HTR-8/SVneo (cell line): ENCODE data around the gene TACSTD2.
"Not testable (repeated sequence)": the region's sequence is repeated elsewhere in the genome, so short reads cannot be mapped to it uniquely, and the experiment has no call there.

Experiments used
- DNase-seq: peaks from one replicate; pipeline ENCODE4 v3.0.0; 2011; ENCODE audit warnings: low spot score, mixed read lengths; ENCODE audit not compliant: insufficient read length
- FAIRE-seq: peaks from 2 replicates; lab custom pipeline; 2011; peaks lifted over from hg19 to GRCh38; lab: Jason Lieb, UNC

The TACSTD2 gene

DNA sequence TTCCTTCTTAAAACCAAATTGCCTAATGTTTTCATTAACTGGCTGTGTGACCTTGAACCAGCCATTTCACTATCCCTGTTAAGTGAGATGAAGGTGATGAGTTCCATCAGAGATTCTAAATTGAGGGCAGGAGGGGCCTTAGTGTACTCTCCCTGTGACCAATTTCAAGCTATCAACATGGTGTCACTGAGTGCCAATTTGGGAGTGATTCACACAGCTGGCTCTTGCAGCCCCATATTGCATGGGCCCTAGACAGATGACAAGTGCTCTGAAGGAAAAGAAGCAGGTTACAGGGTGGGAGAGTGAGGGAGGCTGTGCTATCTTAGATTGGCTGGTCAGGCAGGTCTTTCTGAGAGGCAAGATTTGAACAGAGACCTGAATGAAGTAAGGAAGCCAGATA is 13.0 kb upstream of the TACSTD2 start:
- no peak for FAIRE-seq
- DNase-seq, result no peak

DNA sequence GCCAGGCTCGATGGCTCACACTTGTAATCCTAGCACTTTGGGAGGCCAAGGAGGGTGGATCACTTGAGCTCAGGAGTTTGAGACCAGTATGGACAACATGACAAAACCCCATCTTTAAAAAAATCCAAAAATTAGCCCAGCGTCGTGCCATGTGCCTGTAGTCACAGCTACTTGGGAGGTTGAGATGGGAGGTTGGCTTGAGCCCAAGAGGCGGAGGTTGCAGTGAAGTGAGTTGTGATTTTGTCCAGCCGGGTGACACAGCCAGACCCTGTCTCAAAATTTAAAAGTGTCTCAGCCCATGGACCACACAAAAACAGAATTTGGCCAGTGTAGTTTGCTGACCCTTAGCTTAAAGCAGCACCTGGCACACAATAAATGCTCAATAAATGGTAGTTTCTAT is 11.3 kb upstream of the TACSTD2 start:
- DNase-seq (no peak), FAIRE-seq (no peak)

GRCh38 chr1:58587667-58588066 is 10.6 kb upstream of the TACSTD2 start:
- DNase-seq (no peak), FAIRE-seq (no peak)

GRCh38 chr1:58586271-58586670 is 9.2 kb upstream of the TACSTD2 start:
- no peak for FAIRE-seq
- DNase-seq, result no peak

DNA sequence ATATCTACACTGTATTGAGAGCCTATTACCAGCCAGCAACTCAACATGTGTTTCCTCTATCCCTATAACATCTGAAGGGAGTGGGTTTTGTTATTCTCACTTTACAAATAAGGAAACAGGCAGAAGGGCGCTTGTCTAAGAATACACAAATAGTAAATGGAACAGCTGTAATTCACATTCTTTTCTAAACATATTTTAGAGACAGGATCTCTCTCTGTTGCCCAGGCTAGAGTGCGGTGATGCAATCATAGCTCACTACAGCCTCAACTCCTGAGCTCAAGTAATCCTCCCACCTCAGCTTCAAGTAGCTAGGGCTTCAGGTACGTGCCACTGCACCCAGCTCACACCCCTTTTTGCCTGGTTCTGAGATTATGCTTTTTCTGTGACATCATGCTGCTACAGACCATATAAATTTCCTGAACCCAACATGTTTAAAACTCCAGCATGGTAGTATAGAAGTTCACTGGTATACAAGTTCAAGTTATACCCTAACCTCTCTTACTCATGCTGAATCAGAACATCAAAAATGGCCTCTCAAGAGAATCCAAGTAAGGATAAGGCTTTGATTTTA is 8.6 kb upstream of the TACSTD2 start:
- no peak for FAIRE-seq

GRCh38 chr1:58585166-58585565 is 8.1 kb upstream of the TACSTD2 start:
- FAIRE-seq (no peak), DNase-seq (no peak)

More for the DNA sequence above, 8.6 kb upstream of the TACSTD2 start:
- no peak for DNase-seq

GRCh38 chr1:58584082-58584895 is 7.2 kb upstream of the TACSTD2 start:
- FAIRE-seq (no peak), DNase-seq (peak; percentile 76)

GRCh38 chr1:58583496-58583895 is 6.4 kb upstream of the TACSTD2 start:
- FAIRE-seq, result no peak
- no peak for DNase-seq

- FAIRE-seq, DNase-seq: not testable (repeated sequence)
Measured at GRCh38 chr1:58582143-58582542, 5.1 kb upstream of the TACSTD2 start.

DNA sequence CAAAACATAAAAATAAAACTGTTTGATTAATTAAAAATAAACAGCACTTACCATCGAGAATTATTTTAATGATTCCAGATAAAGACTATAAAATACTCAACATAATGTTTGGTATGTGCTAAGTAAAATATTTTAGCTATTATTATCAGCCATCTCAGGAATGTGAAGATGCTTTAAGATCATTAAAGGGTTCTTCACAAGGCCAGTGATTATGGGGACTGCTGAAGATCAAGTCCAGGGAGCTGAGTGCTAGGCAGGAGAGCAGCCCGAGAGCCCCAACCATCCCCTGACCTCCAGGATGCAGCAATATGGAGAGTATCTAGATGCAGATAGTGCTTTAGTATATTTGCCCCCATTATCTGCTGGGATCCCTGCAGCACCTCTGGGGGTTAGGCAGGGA is 4.6 kb upstream of the TACSTD2 start:
- DNase-seq (no peak), FAIRE-seq (no peak)

GRCh38 chr1:58580186-58580585 is 3.1 kb upstream of the TACSTD2 start:
- FAIRE-seq, result no peak
- no peak for DNase-seq

DNA sequence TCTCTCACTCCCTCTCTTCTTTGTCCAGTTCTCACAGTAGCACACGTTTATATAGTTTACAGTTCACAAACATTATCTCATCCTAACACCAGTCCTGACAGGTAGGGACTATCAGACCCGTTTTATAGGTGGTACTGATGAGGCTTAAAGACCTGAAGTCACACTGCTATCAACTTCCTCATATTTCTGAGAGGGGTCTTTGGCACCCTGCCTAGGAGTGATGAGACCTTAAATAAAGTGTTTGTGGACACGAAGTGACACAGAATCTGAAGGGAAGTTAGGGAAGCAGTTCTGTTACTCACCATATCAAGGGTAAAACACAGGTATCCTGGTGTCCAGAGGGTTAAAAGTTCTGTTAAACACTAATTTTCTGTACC is 590 bp upstream of the TACSTD2 start:
- no peak for FAIRE-seq
- no peak for DNase-seq

GRCh38 chr1:58576325-58576726 is 726 bp downstream of the TACSTD2 start:
- DNase-seq (no peak), FAIRE-seq (no peak)

DNA sequence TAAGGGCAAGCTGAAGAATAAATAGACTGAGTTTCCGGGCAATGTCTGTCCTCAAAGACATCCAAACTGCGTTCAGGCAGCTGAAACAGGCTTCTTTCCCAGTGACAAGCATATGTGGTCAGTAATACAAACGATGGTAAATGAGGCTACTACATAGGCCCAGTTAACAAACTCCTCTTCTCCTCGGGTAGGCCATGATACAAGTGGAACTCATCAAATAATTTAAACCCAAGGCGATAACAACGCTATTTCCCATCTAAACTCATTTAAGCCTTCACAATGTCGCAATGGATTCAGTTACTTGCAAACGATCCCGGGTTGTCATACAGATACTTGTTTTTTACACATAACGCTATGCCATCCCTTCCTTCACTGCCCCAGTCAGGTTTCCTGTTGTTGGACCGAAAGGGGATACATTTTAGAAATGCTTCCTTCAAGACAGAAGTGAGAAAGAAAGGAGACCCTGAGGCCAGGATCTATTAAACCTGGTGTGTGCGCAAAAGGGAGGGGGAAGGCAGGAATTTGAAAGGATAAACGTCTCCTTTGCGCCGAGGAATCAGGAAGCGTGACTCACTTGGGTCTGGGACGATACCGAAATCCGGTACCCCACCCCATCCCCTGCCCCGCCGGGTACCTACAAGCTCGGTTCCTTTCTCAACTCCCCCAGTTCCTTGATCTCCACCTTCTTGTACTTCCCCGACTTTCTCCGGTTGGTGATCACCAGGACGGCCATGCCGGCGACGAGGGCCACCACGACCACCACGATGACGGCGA is 1.3 kb downstream of the TACSTD2 start:
- DNase-seq (no peak), FAIRE-seq (no peak)

DNA sequence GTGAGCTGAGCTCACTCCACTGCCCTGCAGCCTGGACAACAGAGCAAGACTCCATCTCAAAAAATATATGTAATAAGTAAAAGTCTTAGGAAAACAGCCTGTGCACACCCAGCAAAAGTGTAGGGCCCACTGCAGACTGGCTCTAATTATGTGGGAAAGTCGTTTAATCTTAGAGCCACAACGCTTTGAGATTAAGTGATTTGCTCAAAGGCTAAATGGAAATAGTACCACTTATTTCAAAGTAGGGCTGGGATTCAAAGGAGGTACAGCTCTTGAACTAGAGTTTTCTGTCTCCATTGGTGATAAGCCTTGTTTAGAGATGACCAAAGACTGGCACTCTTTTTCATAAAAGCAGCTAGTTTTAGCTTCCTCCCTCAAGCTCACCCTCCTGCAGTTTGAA is 2.2 kb downstream of the TACSTD2 start:
- DNase-seq, result no peak
- no peak for FAIRE-seq

GRCh38 chr1:58573705-58574591 is 3.1 kb downstream of the TACSTD2 start:
- no peak for FAIRE-seq
- no peak for DNase-seq

DNA sequence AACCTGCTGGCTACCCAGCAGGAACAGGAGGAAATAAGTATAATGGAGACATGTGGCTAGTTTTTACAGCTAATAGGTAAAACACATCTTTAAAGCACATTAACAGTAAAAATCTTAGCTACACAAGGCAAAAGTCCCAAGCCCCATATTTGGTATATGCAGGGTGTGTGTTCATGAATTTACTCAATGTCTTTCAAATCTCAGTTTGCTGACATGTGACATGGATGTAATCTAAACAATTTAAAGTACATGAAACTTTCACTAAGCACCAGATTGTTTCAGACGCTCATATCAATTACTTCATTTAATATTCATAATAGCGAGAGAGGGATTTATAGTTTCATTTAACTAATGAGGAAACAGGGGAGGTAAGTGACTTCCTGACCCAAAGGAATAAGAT is 3.9 kb downstream of the TACSTD2 start:
- no peak for DNase-seq
- no peak for FAIRE-seq

GRCh38 chr1:58572690-58573089 is 4.4 kb downstream of the TACSTD2 start:
- FAIRE-seq (no peak), DNase-seq (no peak)

DNA sequence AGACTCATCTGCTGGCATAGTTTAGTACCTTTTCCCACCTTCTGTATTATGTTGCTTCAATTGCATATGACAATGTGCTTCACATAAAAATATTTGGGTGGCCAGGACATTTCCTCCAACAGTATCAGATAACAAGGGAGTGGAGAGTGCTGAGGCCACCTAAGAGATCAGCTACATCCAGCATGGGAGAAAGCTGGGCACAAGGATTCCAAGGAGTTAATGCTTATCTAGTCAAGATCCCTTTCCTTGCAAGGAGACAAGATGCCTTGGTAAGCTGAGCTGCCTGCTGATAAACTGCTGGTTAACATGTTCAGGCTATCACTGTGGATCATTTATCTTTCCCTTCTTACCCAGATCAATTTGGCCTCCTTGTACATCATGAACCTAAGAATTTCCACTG is 5.4 kb downstream of the TACSTD2 start:
- FAIRE-seq (no peak), DNase-seq (no peak)

DNA sequence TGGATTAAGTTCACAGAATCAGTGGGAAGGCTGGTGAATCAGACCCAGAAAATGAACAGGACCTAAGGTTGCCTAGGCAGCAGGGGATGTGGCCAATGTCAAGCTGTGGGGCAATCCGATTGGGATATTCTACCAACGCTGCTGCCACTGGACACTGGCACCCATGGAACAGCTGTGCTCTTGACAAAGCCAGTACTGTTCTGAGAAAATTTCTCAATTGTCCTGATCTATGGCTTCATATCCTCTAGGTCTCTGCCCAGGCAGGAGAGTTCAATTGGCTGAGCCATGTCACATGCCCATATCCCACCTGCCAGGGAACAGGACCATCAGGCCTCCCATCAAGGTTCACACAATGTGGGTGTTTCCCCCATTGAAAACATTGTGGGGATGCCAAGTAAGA is 6.2 kb downstream of the TACSTD2 start:
- no peak for DNase-seq
- FAIRE-seq, result no peak
